Measurements from ENCODE around the gene SMPD3. TPM values are rescaled to one million over a fixed set of nuclear protein-coding genes. Genes with fewer than 3 reads are reported as not detected.

Gene SMPD3
- total RNA-seq, 1 experiment from 2014 or later: 1.3 TPM

- Histone ChIP-seq H3K27me3 (replicated peaks) (no peaks in the 10 kb centered on the region), H3K9me3 (replicated peaks) (no peaks in the 10 kb centered on the region), H3K4me3 (no peak overlapping the region), H3K27ac (no peak overlapping the region), H3K36me3 (no peaks in the 10 kb centered on the region), H3K4me1 (replicated peaks) (peaks cover 9% of the 10 kb centered on the region)
- DNase-seq (ENCODE audit: low read depth in 1 of 2, low spot score in 2 of 2): peak; percentile 19 to 51
These were observed 4.2 kb downstream of the SMPD3 start for GRCh38 chr16:68444056-68444657.

DNA sequence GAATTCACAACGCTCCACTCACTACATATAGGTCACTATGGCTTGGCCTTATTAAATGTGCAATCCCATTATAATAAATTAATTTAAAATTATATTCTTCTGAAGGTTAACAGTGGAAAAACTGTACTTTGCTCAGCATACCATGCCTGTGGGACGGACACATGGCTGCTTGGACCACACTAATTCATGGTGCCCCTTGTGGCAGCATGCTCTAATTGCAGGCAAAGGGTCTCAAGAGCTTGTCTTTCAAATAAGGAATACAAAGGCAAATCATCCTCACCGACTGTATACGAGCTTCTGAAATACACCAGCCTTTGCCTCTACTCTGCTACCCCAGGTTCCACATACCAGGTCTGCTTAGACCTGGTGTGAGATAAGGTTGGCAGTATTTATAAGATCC lies 11.7 kb downstream of the SMPD3 start:
- Histone ChIP-seq H3K27me3 (replicated peaks) (peaks cover 4% of the 10 kb centered on the region; the same call in 1 of the 2 replicates), H3K4me3 (no peak overlapping the region), H3K4me1 (replicated peaks) (no peaks in the 10 kb centered on the region), H3K9me3 (replicated peaks) (peaks cover 6% of the 10 kb centered on the region), H3K36me3 (no peaks in the 10 kb centered on the region), H3K27ac (no peak overlapping the region)
- DNase-seq (ENCODE audit: low read depth in 1 of 2, low spot score in 2 of 2): no peak

DNA sequence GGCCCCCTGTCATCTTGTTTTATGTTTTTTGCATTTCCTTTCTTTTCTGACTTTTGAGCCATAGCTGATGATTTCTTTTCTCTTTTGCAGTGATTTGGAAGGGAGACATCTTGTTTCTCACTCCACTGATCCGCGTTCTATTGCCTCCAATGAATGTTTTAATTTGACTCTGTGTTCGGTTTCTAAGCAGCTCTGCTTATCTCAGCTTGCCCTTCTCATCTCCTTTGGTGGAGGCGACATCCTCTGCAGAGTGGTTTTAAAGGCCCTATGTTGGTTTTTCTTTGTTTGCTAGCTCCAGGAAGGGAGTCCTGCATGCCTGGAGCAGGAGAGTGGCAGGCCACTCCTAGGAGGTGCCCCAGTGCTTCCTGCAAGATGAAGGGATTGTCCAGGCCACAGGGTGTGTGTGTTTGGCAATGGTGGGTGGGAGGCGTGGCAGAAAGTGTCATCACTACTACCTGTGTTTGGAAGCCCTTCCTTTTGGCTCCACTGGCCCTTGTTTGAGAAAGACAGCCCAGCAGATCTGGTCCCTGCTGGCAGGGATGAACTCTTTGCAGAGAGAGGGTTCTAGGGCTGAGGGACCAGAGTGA lies 13.6 kb downstream of the SMPD3 start:
- H3K9me3 ChIP-seq (replicated peaks): peaks cover 6% of the 10 kb centered on the region
- no peaks in the 10 kb centered on the region for H3K36me3 ChIP-seq
- H3K4me3 ChIP-seq: no peak overlapping the region
- no peak for DNase-seq (ENCODE audit: low read depth in 1 of 2, low spot score in 2 of 2)
- H3K27ac ChIP-seq: no peak overlapping the region
- H3K27me3 ChIP-seq (replicated peaks): peaks cover 4% of the 10 kb centered on the region; the same call in 1 of the 2 replicates
- no peaks in the 10 kb centered on the region for H3K4me1 ChIP-seq (replicated peaks)

- Histone ChIP-seq H3K36me3 (no peaks in the 10 kb centered on the region), H3K4me3 (no peak overlapping the region), H3K9me3 (replicated peaks) (peaks cover 6% of the 10 kb centered on the region), H3K27me3 (replicated peaks) (peaks cover 4% of the 10 kb centered on the region; the same call in 1 of the 2 replicates), H3K4me1 (replicated peaks) (no peaks in the 10 kb centered on the region), H3K27ac (no peak overlapping the region)
- DNase-seq (ENCODE audit: low read depth in 1 of 2, low spot score in 2 of 2): no peak
These were observed 15.0 kb downstream of the SMPD3 start for GRCh38 chr16:68433316-68433715.

- H3K27ac ChIP-seq: no peak overlapping the region
- peaks cover 4% of the 10 kb centered on the region; the same call in 1 of the 2 replicates for H3K27me3 ChIP-seq (replicated peaks)
- no peak overlapping the region for H3K4me3 ChIP-seq
- no peak for DNase-seq (ENCODE audit: low read depth in 1 of 2, low spot score in 2 of 2)
- no peaks in the 10 kb centered on the region for H3K36me3 ChIP-seq
- peaks cover 6% of the 10 kb centered on the region for H3K9me3 ChIP-seq (replicated peaks)
- no peaks in the 10 kb centered on the region for H3K4me1 ChIP-seq (replicated peaks)
These were observed 15.6 kb downstream of the SMPD3 start for GRCh38 chr16:68432701-68433100.

DNA sequence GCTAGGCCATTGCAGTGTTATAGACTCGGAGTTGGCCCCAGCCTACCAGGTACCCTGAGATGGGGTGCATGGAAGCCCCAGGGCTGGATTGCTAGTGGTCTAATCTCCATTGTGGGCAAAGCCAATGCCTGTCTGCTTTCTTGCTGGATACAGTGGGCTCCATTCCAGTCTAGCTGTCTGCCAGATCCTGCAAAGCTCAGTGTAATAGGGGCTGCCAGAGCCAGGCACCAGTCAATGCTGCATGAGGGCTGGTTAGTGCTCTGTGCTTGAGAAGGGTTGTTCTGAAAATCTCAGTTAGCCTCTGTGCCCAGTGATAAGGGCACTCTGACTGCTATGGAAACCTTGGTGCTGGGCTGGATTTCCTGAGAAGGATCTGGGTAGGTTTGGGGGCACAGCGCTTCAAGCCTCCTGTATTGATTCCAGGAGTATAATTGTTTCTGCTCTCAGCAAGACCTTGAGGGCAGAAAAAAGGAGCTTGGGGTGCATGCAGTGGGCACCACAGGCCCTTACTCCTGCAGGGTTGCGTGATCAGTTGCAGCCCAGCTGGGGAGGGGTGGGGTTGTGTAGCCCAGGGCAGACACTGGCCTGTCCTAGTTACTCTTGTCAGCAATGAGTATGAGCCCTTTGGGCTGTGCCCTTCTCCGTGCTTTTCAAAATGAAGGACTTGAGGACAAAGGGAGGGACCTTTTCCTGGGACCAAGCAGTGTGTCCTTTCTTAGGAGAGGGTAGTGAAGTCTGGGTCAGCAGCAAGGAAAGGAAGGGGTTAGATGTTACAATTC lies 19.0 kb downstream of the SMPD3 start:
- Histone ChIP-seq H3K4me3 (no peak overlapping the region), H3K36me3 (no peaks in the 10 kb centered on the region), H3K9me3 (replicated peaks) (no peaks in the 10 kb centered on the region), H3K27me3 (replicated peaks) (peaks cover 3% of the 10 kb centered on the region; the same call in 1 of the 2 replicates), H3K4me1 (replicated peaks) (no peaks in the 10 kb centered on the region), H3K27ac (no peak overlapping the region)
- DNase-seq (ENCODE audit: low read depth in 1 of 2, low spot score in 2 of 2): no peak

GRCh38 chr16:68427649-68428303 lies 20.5 kb downstream of the SMPD3 start:
- no peaks in the 10 kb centered on the region for H3K9me3 ChIP-seq (replicated peaks)
- no peak overlapping the region for H3K27ac ChIP-seq
- no peak for DNase-seq (ENCODE audit: low read depth in 1 of 2, low spot score in 2 of 2)
- no peak overlapping the region for H3K4me3 ChIP-seq
- H3K4me1 ChIP-seq (replicated peaks): no peaks in the 10 kb centered on the region
- no peaks in the 10 kb centered on the region for H3K27me3 ChIP-seq (replicated peaks)
- H3K36me3 ChIP-seq: no peaks in the 10 kb centered on the region

- no peaks in the 10 kb centered on the region for H3K36me3 ChIP-seq
- H3K27ac ChIP-seq: no peak overlapping the region
- no peaks in the 10 kb centered on the region for H3K27me3 ChIP-seq (replicated peaks)
- H3K4me3 ChIP-seq: no peak overlapping the region
- DNase-seq (ENCODE audit: low read depth in 1 of 2, low spot score in 2 of 2): no peak
- H3K9me3 ChIP-seq (replicated peaks): no peaks in the 10 kb centered on the region
- no peaks in the 10 kb centered on the region for H3K4me1 ChIP-seq (replicated peaks)
These were observed 22.0 kb downstream of the SMPD3 start for GRCh38 chr16:68426347-68426652.

GRCh38 chr16:68425498-68426346 lies 22.6 kb downstream of the SMPD3 start:
- H3K36me3 ChIP-seq: no peaks in the 10 kb centered on the region
- H3K9me3 ChIP-seq (replicated peaks): no peaks in the 10 kb centered on the region
- H3K27ac ChIP-seq: no peak overlapping the region
- H3K27me3 ChIP-seq (replicated peaks): no peaks in the 10 kb centered on the region
- DNase-seq (ENCODE audit: low read depth in 1 of 2, low spot score in 2 of 2): no peak
- no peak overlapping the region for H3K4me3 ChIP-seq
- no peaks in the 10 kb centered on the region for H3K4me1 ChIP-seq (replicated peaks)

DNA sequence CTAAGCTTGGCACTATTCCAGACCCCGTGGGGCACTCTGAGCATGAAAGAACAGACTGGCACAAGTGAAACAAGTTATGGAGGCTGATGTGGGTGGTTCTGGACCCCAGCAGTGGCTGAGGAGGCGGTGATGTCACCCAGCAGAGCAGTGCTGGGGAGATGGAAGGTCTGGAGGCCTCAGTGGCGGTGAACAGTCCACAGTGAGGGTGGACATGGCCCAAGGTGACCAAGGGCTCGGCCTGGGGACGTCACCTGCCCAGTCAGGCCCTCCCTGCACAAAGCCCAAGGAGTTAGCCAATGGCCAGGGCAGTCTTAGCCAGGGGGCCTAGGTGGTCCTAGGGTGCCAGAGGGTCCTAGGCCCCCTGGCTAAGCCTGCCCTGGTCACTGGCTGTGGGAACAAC lies 24.5 kb downstream of the SMPD3 start:
- no peaks in the 10 kb centered on the region for H3K4me1 ChIP-seq (replicated peaks)
- no peaks in the 10 kb centered on the region for H3K27me3 ChIP-seq (replicated peaks)
- H3K9me3 ChIP-seq (replicated peaks): no peaks in the 10 kb centered on the region
- H3K36me3 ChIP-seq: no peaks in the 10 kb centered on the region
- H3K27ac ChIP-seq: no peak overlapping the region
- no peak overlapping the region for H3K4me3 ChIP-seq
- no peak for DNase-seq (ENCODE audit: low read depth in 1 of 2, low spot score in 2 of 2)

GRCh38 chr16:68422396-68422960 lies 25.8 kb downstream of the SMPD3 start:
- no peak overlapping the region for H3K4me3 ChIP-seq
- H3K27ac ChIP-seq: no peak overlapping the region
- no peaks in the 10 kb centered on the region for H3K9me3 ChIP-seq (replicated peaks)
- no peaks in the 10 kb centered on the region for H3K36me3 ChIP-seq
- no peaks in the 10 kb centered on the region for H3K27me3 ChIP-seq (replicated peaks)
- DNase-seq (ENCODE audit: low read depth in 1 of 2, low spot score in 2 of 2): no peak
- H3K4me1 ChIP-seq (replicated peaks): no peaks in the 10 kb centered on the region

- Histone ChIP-seq H3K27ac (no peak overlapping the region), H3K4me3 (no peak overlapping the region), H3K36me3 (no peaks in the 10 kb centered on the region), H3K4me1 (replicated peaks) (no peaks in the 10 kb centered on the region), H3K9me3 (replicated peaks) (no peaks in the 10 kb centered on the region), H3K27me3 (replicated peaks) (no peaks in the 10 kb centered on the region)
- no peak for DNase-seq (ENCODE audit: low read depth in 1 of 2, low spot score in 2 of 2)
These were observed 27.2 kb downstream of the SMPD3 start for GRCh38 chr16:68421076-68421475.

DNA sequence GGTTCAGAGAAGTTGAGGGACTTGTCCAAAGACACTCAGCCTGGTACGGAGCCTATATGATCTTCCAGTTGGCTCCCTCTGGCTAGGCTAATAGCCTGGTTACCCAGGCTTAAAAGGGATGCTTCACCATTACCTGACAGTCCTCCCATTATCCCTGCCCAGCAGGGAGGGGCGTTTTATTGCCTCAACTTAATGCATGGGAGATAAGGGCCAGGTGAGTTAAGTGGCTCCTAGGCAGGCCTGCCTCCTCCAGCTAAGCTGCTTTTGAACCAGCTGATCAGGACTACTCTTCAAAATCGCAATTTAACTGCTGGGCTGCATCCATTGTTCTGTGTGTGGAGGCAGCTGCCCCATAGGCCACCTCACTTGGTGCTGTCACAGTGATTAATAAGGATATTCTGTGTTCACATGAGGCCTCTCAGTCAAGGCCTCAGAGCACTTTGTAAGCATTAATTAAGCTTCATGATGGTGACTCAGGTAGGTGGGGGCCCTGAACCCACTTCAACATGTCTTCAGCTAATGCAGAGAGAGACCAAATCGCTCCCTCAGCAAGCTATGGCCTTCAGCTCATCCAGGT lies 27.9 kb downstream of the SMPD3 start:
- Histone ChIP-seq H3K4me3 (no peak overlapping the region), H3K27me3 (replicated peaks) (no peaks in the 10 kb centered on the region), H3K36me3 (no peaks in the 10 kb centered on the region), H3K4me1 (replicated peaks) (no peaks in the 10 kb centered on the region), H3K9me3 (replicated peaks) (no peaks in the 10 kb centered on the region), H3K27ac (no peak overlapping the region)
- no peak for DNase-seq (ENCODE audit: low read depth in 1 of 2, low spot score in 2 of 2)
